Measurements from ENCODE around the gene CHCHD6. TPM values are rescaled to one million over a fixed set of nuclear protein-coding genes. Genes with fewer than 3 reads are reported as not detected.

Gene CHCHD6
- total and polyA plus RNA-seq, 12 donors, result 10.6 to 22.5 (median 17.6) TPM

DNA sequence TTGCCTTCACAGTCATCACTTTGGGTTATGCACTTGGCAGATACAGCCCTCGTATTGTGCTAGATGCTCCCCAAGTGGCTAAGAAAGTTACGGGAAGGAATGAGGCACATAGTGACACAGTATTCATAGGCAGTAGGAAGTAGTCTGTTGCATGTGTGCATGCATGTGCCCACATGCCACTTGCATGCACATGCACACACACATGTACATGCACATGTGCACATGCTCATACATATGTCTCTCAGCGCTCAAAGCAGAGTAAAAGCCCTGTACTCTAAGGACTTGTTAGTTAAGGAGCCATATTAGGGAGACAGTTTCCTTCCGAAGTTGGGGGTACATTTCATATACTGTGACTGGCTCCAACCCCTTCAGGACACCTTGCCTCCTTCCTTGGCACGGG is 128.9 kb downstream of the CHCHD6 start:
- no peaks in the 10 kb centered on the region for H3K9me3 ChIP-seq (replicated peaks in 1 of 3)
- no peak overlapping the region for H3K4me3 ChIP-seq
- no peak overlapping the region for H3K27ac ChIP-seq
- no peaks in the 10 kb centered on the region for H3K4me1 ChIP-seq (replicated peaks in 1 of 2)
- intact Hi-C loops (cut with DNase I), result no loop called here
- no peaks in the 10 kb centered on the region for H3K36me3 ChIP-seq (replicated peaks in 1 of 2)
- no peaks in the 10 kb centered on the region for H3K27me3 ChIP-seq
- DNase-seq, result no peak
- WGBS, 4 donors, result 89 to 95% (median 94%) methylated on average over 5 of the region's 5 CpGs
- TF ChIP-seq POLR2A (IDR thresholded peaks at IDR 0.05), result no peak
- TF ChIP-seq, protein P1, sequence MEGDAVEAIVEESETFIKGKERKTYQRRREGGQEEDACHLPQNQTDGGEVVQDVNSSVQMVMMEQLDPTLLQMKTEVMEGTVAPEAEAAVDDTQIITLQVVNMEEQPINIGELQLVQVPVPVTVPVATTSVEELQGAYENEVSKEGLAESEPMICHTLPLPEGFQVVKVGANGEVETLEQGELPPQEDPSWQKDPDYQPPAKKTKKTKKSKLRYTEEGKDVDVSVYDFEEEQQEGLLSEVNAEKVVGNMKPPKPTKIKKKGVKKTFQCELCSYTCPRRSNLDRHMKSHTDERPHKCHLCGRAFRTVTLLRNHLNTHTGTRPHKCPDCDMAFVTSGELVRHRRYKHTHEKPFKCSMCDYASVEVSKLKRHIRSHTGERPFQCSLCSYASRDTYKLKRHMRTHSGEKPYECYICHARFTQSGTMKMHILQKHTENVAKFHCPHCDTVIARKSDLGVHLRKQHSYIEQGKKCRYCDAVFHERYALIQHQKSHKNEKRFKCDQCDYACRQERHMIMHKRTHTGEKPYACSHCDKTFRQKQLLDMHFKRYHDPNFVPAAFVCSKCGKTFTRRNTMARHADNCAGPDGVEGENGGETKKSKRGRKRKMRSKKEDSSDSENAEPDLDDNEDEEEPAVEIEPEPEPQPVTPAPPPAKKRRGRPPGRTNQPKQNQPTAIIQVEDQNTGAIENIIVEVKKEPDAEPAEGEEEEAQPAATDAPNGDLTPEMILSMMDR (IDR thresholded peaks at IDR 0.05), result no peak

DNA sequence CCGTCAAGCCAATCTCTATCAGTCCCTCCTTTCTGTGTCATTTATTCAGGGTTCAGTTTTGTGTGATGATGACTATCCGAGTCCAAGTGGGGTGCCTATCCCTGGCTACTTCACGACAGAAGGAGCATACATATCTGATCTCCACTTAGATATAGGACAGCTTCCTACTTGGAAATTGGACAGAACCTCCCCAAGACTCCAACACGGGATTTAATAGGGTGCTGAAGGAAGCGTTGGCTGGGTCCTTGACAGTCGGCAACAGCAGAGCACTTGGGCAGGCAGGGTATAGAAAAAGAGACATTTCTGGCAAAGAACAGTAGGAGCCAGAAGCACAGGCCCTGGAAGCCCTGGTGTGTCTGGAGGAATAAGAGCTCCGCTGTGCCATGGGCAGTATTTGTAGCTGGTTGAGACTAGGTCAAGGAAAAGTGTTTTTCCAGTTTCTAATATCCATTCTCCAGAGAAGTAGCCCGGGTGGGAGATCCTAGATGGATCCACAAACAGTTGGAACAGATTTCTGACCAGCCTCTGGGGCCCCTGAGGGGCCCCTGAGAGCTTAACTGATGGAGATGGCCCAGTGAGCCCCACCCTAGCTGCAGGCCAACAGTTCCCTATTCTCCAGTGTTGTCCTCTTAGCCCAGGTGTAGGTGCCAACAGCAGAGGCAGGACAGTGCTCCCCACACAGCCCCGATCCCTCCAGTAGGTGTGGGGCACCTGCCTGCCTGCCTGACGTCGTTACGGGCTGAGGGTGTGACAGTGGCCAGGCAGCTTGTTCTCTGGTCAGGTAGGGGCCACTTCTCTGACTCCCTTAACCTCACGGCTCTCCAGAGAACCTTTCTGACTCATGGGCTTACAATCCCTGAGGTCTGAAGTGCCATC is 130.8 kb downstream of the CHCHD6 start:
- TF ChIP-seq POLR2A (IDR thresholded peaks at IDR 0.05), result no peak
- TF ChIP-seq, protein P1 (IDR thresholded peaks at IDR 0.05), result no peak
- WGBS, 4 donors, result 86 to 94% (median 90%) methylated on average over 10 to 13 of the region's 13 CpGs
- Histone ChIP-seq H3K27ac (peak overlapping the region in 1 of 5 donors; percentile 12), H3K36me3 (replicated peaks in 1 of 2) (no peaks in the 10 kb centered on the region), H3K27me3 (no peaks in the 10 kb centered on the region), H3K9me3 (replicated peaks in 1 of 3) (no peaks in the 10 kb centered on the region), H3K4me3 (no peak overlapping the region), H3K4me1 (replicated peaks in 1 of 2) (no peaks in the 10 kb centered on the region)
- DNase-seq, result no peak
- intact Hi-C loops (cut with DNase I), result no loop called here

DNA sequence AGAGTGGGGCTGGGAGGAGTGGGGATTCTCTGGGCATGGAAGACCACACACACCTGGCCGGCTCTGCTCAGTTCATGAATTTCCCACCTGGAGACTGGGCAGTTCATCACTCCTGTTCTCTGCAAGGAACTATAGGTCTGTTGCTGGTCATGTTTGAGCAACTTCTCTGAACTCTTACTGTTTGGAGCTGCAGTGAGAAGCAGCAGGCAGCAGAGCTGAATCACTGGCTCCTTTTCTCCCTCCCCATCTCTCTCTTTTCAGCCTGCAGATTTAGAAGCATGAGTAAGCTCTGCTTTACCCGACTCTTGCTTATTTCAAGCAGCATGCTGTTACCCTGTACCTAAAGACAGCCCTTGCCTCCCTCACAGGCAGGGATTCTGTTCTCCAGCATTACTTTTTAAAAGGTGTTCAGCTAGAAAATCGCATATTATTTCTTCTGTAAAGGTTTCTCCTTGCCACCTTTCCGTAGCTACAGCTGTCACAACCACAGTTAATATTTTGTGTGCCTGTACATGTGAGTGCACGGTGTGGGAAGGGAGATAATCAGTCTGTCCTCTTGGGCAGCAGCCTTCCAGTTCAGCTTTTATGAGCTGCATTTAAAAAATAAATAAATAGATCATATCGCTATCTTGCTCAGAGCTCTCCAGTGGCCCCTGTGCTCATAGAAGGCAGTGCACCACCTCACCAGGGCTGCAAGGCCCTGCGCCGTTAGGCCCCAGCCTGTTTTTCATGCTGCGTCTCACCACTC is 131.6 kb downstream of the CHCHD6 start:
- 80 to 88% (median 86%) methylated on average over 9 of the region's 9 CpGs for WGBS, 4 donors
- no peak overlapping the region for H3K4me3 ChIP-seq
- H3K4me1 ChIP-seq (replicated peaks in 1 of 2), result no peaks in the 10 kb centered on the region
- TF ChIP-seq, protein P1 (IDR thresholded peaks at IDR 0.05), result peak in 2 of 6 experiments; percentile 6 to 24
- no peak for TF ChIP-seq POLR2A (IDR thresholded peaks at IDR 0.05)
- H3K9me3 ChIP-seq (replicated peaks in 1 of 3), result no peaks in the 10 kb centered on the region
- H3K27ac ChIP-seq, result peak overlapping the region in 1 of 5 donors; percentile 12
- intact Hi-C loops (cut with DNase I), result no loop called here
- DNase-seq, result peak in 1 of 7 donors; percentile 72
- H3K27me3 ChIP-seq, result no peaks in the 10 kb centered on the region
- H3K36me3 ChIP-seq (replicated peaks in 1 of 2), result no peaks in the 10 kb centered on the region

DNA sequence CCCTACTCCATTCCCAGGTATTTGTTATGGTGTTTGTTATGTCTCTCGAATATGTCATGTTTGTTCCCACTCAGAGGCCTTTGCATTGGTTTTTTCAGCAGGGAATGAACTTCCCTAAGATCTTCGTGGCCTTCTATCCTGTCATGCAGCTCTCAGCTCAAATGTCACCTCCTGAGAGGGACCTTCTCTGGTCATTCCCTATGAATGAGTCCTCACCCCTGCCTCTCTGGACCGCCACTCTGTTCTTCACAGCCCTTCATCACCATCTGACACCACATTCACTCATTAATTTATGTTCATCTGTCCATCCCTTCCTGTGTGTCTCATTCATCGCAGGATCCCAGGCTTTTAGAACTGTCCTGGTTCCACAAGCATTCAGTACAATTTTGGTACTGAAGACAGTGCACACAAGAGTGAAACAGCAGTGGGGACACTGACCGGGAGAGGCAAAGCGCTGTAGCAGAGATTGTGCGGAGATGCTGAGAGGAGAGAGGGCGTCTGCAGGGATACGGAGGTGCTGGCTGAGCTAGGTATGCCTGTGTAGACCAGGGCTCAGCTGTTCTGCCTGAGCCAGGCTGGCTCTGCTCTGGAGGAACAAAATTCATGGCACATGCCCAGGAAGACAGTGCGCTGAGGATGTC is 132.3 kb downstream of the CHCHD6 start:
- intact Hi-C loops (cut with DNase I), result no loop called here
- H3K27ac ChIP-seq, result peak overlapping the region in 1 of 5 donors; percentile 12
- no peak for DNase-seq
- H3K9me3 ChIP-seq (replicated peaks in 1 of 3), result no peaks in the 10 kb centered on the region
- 91 to 96% (median 93%) methylated on average over 10 of the region's 10 CpGs for WGBS, 4 donors
- H3K4me1 ChIP-seq (replicated peaks in 1 of 2), result no peaks in the 10 kb centered on the region
- H3K27me3 ChIP-seq, result no peaks in the 10 kb centered on the region
- H3K4me3 ChIP-seq, result no peak overlapping the region
- TF ChIP-seq, protein P1 (IDR thresholded peaks at IDR 0.05), result peak in 1 of 6 experiments; percentile 1
- no peak for TF ChIP-seq POLR2A (IDR thresholded peaks at IDR 0.05)
- no peaks in the 10 kb centered on the region for H3K36me3 ChIP-seq (replicated peaks in 1 of 2)

Data from adrenal gland (tissue), 12 donors.